ENCODE measurements around the gene SLCO3A1. TPM values are rescaled to one million over a fixed set of nuclear protein-coding genes. Genes with fewer than 3 reads are reported as not detected.

The SLCO3A1 gene
- total and polyA plus RNA-seq, 4 donors = 9.6 to 60.7 (median 34.4) TPM

- Histone ChIP-seq H3K36me3 (ENCODE audit: control insufficient read depth in 1 of 2, insufficient read depth in 2 of 2, low read length in 1 of 2) (peaks cover 0 to 3% of the 10 kb centered on the region in 2 donors), H3K4me3 (ENCODE audit: low read length in 2 of 2) (no peak overlapping the region), H3K27me3 (ENCODE audit: control insufficient read depth in 1 of 2, insufficient read depth in 2 of 2, low read length in 1 of 2) (no peaks in the 10 kb centered on the region), H3K4me1 (ENCODE audit: control insufficient read depth in 1 of 2, insufficient read depth in 2 of 2, low read length in 2 of 2) (no peaks in the 10 kb centered on the region), H3K27ac (ENCODE audit: low read depth in 1 of 2, low read length in 2 of 2) (no peak overlapping the region), H3K9me3 (ENCODE audit: control insufficient read depth, low read length) (no peaks in the 10 kb centered on the region)
- ATAC-seq (ENCODE audit: low FRiP score) (no peak), DNase-seq (no peak)
- WGBS, 2 donors = 91 to 96% methylated on average over 2 of the region's 2 CpGs
- intact Hi-C loops (cut with DNase I) = no loop called here
These were observed 248.9 kb downstream of the SLCO3A1 start for GRCh38 chr15:92102395-92102755.

- WGBS, 2 donors = 92 to 95% methylated on average over 16 of the region's 16 CpGs
- intact Hi-C loops (cut with DNase I) = no loop called here
- H3K4me1 ChIP-seq (ENCODE audit: control insufficient read depth in 1 of 2, insufficient read depth in 2 of 2, low read length in 2 of 2) = no peaks in the 10 kb centered on the region
- no peaks in the 10 kb centered on the region for H3K27me3 ChIP-seq (ENCODE audit: control insufficient read depth in 1 of 2, insufficient read depth in 2 of 2, low read length in 1 of 2)
- peaks cover 0 to 3% of the 10 kb centered on the region in 2 donors for H3K36me3 ChIP-seq (ENCODE audit: control insufficient read depth in 1 of 2, insufficient read depth in 2 of 2, low read length in 1 of 2)
- no peak overlapping the region for H3K27ac ChIP-seq (ENCODE audit: low read depth in 1 of 2, low read length in 2 of 2)
- H3K4me3 ChIP-seq (ENCODE audit: low read length in 2 of 2) = no peak overlapping the region
- DNase-seq (no peak), ATAC-seq (ENCODE audit: low FRiP score) (no peak)
- no peaks in the 10 kb centered on the region for H3K9me3 ChIP-seq (ENCODE audit: control insufficient read depth, low read length)
These were observed 250.6 kb downstream of the SLCO3A1 start for GRCh38 chr15:92104072-92104471.

GRCh38 chr15:92105611-92106010 lies 252.1 kb downstream of the SLCO3A1 start:
- Histone ChIP-seq H3K36me3 (ENCODE audit: control insufficient read depth in 1 of 2, insufficient read depth in 2 of 2, low read length in 1 of 2) (peaks cover 0 to 3% of the 10 kb centered on the region in 2 donors), H3K4me1 (ENCODE audit: control insufficient read depth in 1 of 2, insufficient read depth in 2 of 2, low read length in 2 of 2) (no peaks in the 10 kb centered on the region), H3K9me3 (ENCODE audit: control insufficient read depth, low read length) (no peaks in the 10 kb centered on the region), H3K4me3 (ENCODE audit: low read length in 2 of 2) (no peak overlapping the region), H3K27me3 (ENCODE audit: control insufficient read depth in 1 of 2, insufficient read depth in 2 of 2, low read length in 1 of 2) (no peaks in the 10 kb centered on the region), H3K27ac (ENCODE audit: low read depth in 1 of 2, low read length in 2 of 2) (no peak overlapping the region)
- 79 to 81% methylated on average over 10 of the region's 10 CpGs for WGBS, 2 donors
- DNase-seq = no peak
- ATAC-seq (ENCODE audit: low FRiP score) = no peak
- intact Hi-C loops (cut with DNase I) = no loop called here

- intact Hi-C loops (cut with DNase I) = no loop called here
- no peak overlapping the region for H3K4me3 ChIP-seq (ENCODE audit: low read length in 2 of 2)
- no peak for DNase-seq
- H3K27me3 ChIP-seq (ENCODE audit: control insufficient read depth in 1 of 2, insufficient read depth in 2 of 2, low read length in 1 of 2) = no peaks in the 10 kb centered on the region
- WGBS, 2 donors = 89 to 90% methylated on average over 4 of the region's 4 CpGs
- no peaks in the 10 kb centered on the region for H3K9me3 ChIP-seq (ENCODE audit: control insufficient read depth, low read length)
- peaks cover 0 to 3% of the 10 kb centered on the region in 2 donors for H3K36me3 ChIP-seq (ENCODE audit: control insufficient read depth in 1 of 2, insufficient read depth in 2 of 2, low read length in 1 of 2)
- H3K4me1 ChIP-seq (ENCODE audit: control insufficient read depth in 1 of 2, insufficient read depth in 2 of 2, low read length in 2 of 2) = no peaks in the 10 kb centered on the region
- no peak for ATAC-seq (ENCODE audit: low FRiP score)
- no peak overlapping the region for H3K27ac ChIP-seq (ENCODE audit: low read depth in 1 of 2, low read length in 2 of 2)
These were observed 254.0 kb downstream of the SLCO3A1 start for GRCh38 chr15:92107510-92107909.

GRCh38 chr15:92109191-92109873 lies 255.8 kb downstream of the SLCO3A1 start:
- Histone ChIP-seq H3K27me3 (ENCODE audit: control insufficient read depth in 1 of 2, insufficient read depth in 2 of 2, low read length in 1 of 2) (no peaks in the 10 kb centered on the region), H3K36me3 (ENCODE audit: control insufficient read depth in 1 of 2, insufficient read depth in 2 of 2, low read length in 1 of 2) (peaks cover 0 to 3% of the 10 kb centered on the region in 2 donors), H3K27ac (ENCODE audit: low read depth in 1 of 2, low read length in 2 of 2) (no peak overlapping the region), H3K9me3 (ENCODE audit: control insufficient read depth, low read length) (no peaks in the 10 kb centered on the region), H3K4me3 (ENCODE audit: low read length in 2 of 2) (no peak overlapping the region), H3K4me1 (ENCODE audit: control insufficient read depth in 1 of 2, insufficient read depth in 2 of 2, low read length in 2 of 2) (no peaks in the 10 kb centered on the region)
- intact Hi-C loops (cut with DNase I) = no loop called here
- DNase-seq (no peak), ATAC-seq (ENCODE audit: low FRiP score) (no peak)
- 89 to 93% methylated on average over 11 of the region's 11 CpGs for WGBS, 2 donors

- Histone ChIP-seq H3K27me3 (ENCODE audit: control insufficient read depth in 1 of 2, insufficient read depth in 2 of 2, low read length in 1 of 2) (no peaks in the 10 kb centered on the region), H3K36me3 (ENCODE audit: control insufficient read depth in 1 of 2, insufficient read depth in 2 of 2, low read length in 1 of 2) (peaks cover 0 to 1% of the 10 kb centered on the region in 2 donors), H3K4me3 (ENCODE audit: low read length in 2 of 2) (no peak overlapping the region), H3K27ac (ENCODE audit: low read depth in 1 of 2, low read length in 2 of 2) (no peak overlapping the region), H3K4me1 (ENCODE audit: control insufficient read depth in 1 of 2, insufficient read depth in 2 of 2, low read length in 2 of 2) (no peaks in the 10 kb centered on the region), H3K9me3 (ENCODE audit: control insufficient read depth, low read length) (no peaks in the 10 kb centered on the region)
- ATAC-seq (ENCODE audit: low FRiP score) = no peak
- WGBS, 2 donors = 32 to 44% methylated on average over 3 of the region's 3 CpGs
- intact Hi-C loops (cut with DNase I) = no loop called here
- no peak for DNase-seq
These were observed 257.8 kb downstream of the SLCO3A1 start for GRCh38 chr15:92111291-92111690.

GRCh38 chr15:92111751-92112150 lies 258.2 kb downstream of the SLCO3A1 start:
- peaks cover 0 to 1% of the 10 kb centered on the region in 2 donors for H3K36me3 ChIP-seq (ENCODE audit: control insufficient read depth in 1 of 2, insufficient read depth in 2 of 2, low read length in 1 of 2)
- no peak overlapping the region for H3K4me3 ChIP-seq (ENCODE audit: low read length in 2 of 2)
- H3K27me3 ChIP-seq (ENCODE audit: control insufficient read depth in 1 of 2, insufficient read depth in 2 of 2, low read length in 1 of 2) = no peaks in the 10 kb centered on the region
- no peak overlapping the region for H3K27ac ChIP-seq (ENCODE audit: low read depth in 1 of 2, low read length in 2 of 2)
- DNase-seq (no peak), ATAC-seq (ENCODE audit: low FRiP score) (no peak)
- intact Hi-C loops (cut with DNase I) = no loop called here
- H3K9me3 ChIP-seq (ENCODE audit: control insufficient read depth, low read length) = no peaks in the 10 kb centered on the region
- H3K4me1 ChIP-seq (ENCODE audit: control insufficient read depth in 1 of 2, insufficient read depth in 2 of 2, low read length in 2 of 2) = no peaks in the 10 kb centered on the region
- 76 to 80% methylated on average over 1 of the region's 1 CpG for WGBS, 2 donors

GRCh38 chr15:92112180-92112579 lies 258.7 kb downstream of the SLCO3A1 start:
- Histone ChIP-seq H3K36me3 (ENCODE audit: control insufficient read depth in 1 of 2, insufficient read depth in 2 of 2, low read length in 1 of 2) (peaks cover 0 to 1% of the 10 kb centered on the region in 2 donors), H3K4me1 (ENCODE audit: control insufficient read depth in 1 of 2, insufficient read depth in 2 of 2, low read length in 2 of 2) (no peaks in the 10 kb centered on the region), H3K27ac (ENCODE audit: low read depth in 1 of 2, low read length in 2 of 2) (no peak overlapping the region), H3K4me3 (ENCODE audit: low read length in 2 of 2) (no peak overlapping the region), H3K27me3 (ENCODE audit: control insufficient read depth in 1 of 2, insufficient read depth in 2 of 2, low read length in 1 of 2) (no peaks in the 10 kb centered on the region), H3K9me3 (ENCODE audit: control insufficient read depth, low read length) (no peaks in the 10 kb centered on the region)
- no peak for DNase-seq
- WGBS, 2 donors = 29 to 52% methylated on average over 3 of the region's 3 CpGs
- intact Hi-C loops (cut with DNase I) = no loop called here
- no peak for ATAC-seq (ENCODE audit: low FRiP score)

GRCh38 chr15:92112711-92113110 lies 259.2 kb downstream of the SLCO3A1 start:
- intact Hi-C loops (cut with DNase I) = no loop called here
- no peaks in the 10 kb centered on the region for H3K4me1 ChIP-seq (ENCODE audit: control insufficient read depth in 1 of 2, insufficient read depth in 2 of 2, low read length in 2 of 2)
- DNase-seq = no peak
- ATAC-seq (ENCODE audit: low FRiP score) = no peak
- H3K4me3 ChIP-seq (ENCODE audit: low read length in 2 of 2) = no peak overlapping the region
- peaks cover 0 to 1% of the 10 kb centered on the region in 2 donors for H3K36me3 ChIP-seq (ENCODE audit: control insufficient read depth in 1 of 2, insufficient read depth in 2 of 2, low read length in 1 of 2)
- H3K9me3 ChIP-seq (ENCODE audit: control insufficient read depth, low read length) = no peaks in the 10 kb centered on the region
- WGBS, 2 donors = 93 to 96% methylated on average over 3 of the region's 3 CpGs
- no peak overlapping the region for H3K27ac ChIP-seq (ENCODE audit: low read depth in 1 of 2, low read length in 2 of 2)
- no peaks in the 10 kb centered on the region for H3K27me3 ChIP-seq (ENCODE audit: control insufficient read depth in 1 of 2, insufficient read depth in 2 of 2, low read length in 1 of 2)

All from aorta (tissue), 5 donors.